Stimulated activated CD8-positive, alpha-beta memory T cell treated with anti-CD3 and anti-CD28 coated beads, Interleukin-12 subunit alpha, Interleukin-12 subunit beta, amount 100 ng/mL, for 4 hours (primary cell): Measurements from ENCODE around the gene RAB22A.

ENCODE experiments used
- DNase-seq: peaks from one replicate; pipeline ENCODE4 v3.0.0-alpha.2; 2020; ENCODE audit warnings: low read depth

The RAB22A gene

DNA sequence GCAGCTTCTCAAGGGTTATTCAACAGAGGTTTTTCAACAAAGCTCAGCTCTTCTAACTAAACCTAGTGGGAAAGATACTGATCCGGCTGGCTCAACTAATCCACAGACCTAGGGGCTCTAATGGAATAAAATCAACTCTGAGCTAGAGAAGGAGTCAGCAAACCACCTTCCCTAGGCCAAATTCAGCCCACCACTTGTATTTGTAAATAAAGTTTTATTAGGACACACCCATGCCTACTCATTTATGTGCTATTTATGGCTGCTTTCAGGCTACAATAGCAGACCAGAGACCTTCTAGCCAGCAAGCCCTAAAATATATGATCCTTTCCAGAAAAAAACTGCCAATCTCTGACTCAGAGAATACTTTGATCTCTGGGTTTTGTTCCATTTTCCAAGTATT, 6.0 kb upstream of the RAB22A start:
- no peak for DNase-seq

GRCh38 chr20:58305061-58305460, 4.5 kb upstream of the RAB22A start:
- no peak for DNase-seq

GRCh38 chr20:58306421-58307261, 2.9 kb upstream of the RAB22A start:
- peak; percentile 59 for DNase-seq

DNA sequence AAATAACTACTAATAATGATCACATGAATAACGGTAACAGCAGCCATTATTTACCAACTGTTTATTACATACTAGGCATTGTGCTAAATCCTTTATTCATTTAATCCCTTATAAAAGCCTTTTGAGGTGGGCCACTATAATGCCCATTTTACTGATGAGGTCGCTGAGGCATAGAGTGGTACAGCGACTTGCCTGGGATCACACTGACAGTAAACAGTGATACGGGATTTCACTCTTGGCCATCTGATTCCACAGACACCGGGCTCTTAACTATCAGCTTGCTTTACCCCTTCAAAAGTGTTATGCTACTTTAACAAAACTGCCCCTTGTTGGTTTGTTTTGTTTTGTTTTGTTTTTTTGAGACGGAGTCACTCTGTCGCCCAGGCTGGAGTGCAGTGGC, 2.2 kb upstream of the RAB22A start:
- no peak for DNase-seq

DNA sequence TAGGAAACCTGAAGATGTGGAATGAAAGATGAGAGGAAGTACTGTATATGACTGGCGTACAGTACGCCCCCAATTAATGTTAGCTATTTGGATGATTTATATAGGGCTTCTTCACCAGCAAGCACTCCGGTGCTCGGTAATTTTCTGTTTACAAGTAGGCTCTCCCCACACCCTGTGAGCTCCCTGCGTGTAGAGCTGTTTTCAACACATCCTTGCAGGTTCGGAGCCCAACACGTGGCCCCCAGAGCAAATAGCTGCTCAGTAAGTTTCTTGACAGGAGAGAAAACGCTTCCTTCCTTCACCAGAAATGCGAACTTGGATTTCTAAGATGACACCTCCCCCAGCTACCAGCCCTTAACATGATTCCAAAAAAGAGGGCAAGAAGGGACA, 1.2 kb upstream of the RAB22A start:
- DNase-seq, result no peak

GRCh38 chr20:58308680-58309527, 611 bp upstream of the RAB22A start:
- DNase-seq, result peak; percentile 48

- no peak for DNase-seq
These were observed 822 bp downstream of the RAB22A start for GRCh38 chr20:58310291-58310782.

DNA sequence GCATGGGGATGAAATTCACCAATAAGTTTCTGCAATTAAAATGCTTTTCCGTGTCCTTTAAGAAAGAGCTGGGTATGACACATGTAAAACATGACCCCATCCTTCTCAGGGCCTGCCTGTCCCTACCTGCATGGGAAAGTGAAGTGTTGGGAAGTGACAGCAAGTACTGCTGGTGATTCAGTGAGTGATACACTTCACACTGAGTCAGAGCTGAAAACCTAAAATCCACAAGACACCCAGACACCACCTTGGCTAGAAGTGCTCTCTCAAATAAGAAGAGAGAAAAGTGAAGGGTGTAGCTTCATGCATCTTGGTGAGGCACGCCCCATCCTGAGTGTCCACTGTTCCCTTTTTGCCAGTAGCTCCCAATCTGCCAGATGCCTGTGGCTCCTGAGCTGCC, 3.3 kb downstream of the RAB22A start:
- no peak for DNase-seq

- no peak for DNase-seq
These were observed 3.9 kb downstream of the RAB22A start for GRCh38 chr20:58313396-58313795.

- DNase-seq, result no peak
These were observed 11.7 kb downstream of the RAB22A start for GRCh38 chr20:58321205-58321604.

DNA sequence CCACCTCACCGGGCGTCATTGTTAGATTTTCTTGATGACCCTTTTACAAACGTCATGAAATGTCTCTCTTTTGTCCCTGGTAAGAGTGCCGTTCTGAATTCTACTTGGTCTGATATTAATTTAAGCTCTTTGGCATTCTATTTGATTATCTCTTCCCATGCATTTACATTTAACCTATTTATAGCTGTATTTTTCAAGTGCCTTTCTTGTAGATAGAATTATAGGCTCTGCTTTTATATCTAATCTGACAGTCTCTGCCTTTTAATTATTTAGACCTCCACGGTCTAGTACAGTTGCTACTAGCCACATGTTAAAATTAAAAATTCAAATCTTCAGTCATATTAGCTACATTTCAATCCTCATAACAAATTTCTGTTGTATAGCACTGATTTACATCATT, 12.6 kb downstream of the RAB22A start:
- no peak for DNase-seq

DNA sequence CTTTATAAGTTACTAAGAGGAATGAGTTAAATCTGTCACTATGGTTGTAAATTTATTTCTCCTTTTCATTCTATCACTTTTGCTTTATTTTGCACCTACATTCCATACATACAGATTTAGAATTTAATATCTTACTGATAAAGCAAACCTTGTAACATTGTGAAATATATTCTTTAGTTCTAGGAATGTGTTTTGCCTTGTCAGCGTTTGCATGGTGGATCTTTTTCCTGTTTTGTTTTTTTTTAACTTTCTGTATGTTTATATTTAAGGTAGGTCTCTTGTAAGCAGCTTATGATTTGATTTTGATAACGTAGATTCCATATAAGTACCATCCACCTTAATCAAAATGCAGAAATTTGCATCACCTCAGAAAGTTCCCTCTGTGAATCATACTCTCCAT, 16.4 kb downstream of the RAB22A start:
- DNase-seq, result no peak

DNA sequence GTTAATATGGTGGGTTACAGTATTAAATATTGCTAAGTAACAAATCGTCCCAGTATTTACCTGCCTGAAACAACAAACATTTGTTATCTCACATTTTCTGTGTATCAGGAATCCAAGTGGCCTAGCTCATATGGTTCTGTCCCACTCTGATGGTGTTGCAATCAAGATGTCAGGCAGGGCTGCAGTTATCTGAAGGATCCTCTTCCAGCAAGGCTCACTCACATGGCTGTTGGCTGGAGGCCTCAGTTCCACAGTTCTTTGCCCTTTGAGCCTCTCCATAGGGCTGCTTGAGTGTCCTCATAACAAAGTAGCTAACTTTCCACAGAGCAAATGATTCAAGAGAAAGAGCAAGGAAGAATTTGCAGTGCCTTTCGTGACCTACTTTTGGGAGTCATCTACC, 17.7 kb downstream of the RAB22A start:
- no peak for DNase-seq

- no peak for DNase-seq
These were observed 19.3 kb downstream of the RAB22A start for GRCh38 chr20:58328836-58329235.

GRCh38 chr20:58329711-58330110, 20.2 kb downstream of the RAB22A start:
- DNase-seq, result no peak

GRCh38 chr20:58330249-58330648, 20.7 kb downstream of the RAB22A start:
- DNase-seq, result no peak

DNA sequence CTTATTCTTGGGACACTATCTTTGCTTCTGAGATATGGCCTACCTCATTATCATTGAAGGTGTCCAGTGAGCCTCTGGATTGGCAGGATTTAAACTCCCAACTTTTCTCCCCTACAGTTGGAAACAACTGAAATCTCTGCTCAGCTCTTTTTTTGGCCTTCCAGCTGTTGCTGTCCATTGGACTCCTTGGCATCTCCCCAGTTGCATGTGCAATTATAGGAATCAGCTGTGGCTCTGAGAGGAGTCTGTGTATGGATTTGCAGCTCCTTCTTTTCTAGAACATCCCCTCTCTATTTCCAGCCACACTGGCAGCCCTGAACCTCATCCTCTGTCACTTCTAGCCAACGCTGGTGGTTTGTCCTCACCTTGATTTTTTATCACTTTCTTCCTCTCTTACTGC, 21.2 kb downstream of the RAB22A start:
- DNase-seq, result no peak

GRCh38 chr20:58331961-58332551, 22.5 kb downstream of the RAB22A start:
- no peak for DNase-seq

DNA sequence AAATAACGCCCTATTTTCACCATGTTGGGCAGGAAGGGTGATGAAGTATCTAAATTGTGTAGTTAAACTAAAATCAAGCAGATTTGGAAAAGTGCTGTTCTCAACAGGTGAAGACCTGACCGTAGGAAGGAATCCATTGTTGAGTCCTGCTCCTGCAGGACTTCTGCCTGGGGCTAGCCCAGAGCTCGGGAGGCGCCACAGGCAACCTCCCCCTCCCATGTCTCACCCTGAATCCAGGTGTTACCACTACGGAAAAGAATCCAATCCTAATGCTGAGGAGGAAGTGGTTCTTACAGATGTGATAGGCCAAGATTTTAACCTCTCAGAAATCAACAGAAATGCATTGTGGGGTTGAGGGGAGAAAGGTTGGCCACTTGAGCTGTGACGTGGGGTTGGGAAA, 30.2 kb downstream of the RAB22A start:
- DNase-seq, result no peak

GRCh38 chr20:58340151-58340550, 30.6 kb downstream of the RAB22A start:
- no peak for DNase-seq

GRCh38 chr20:58340853-58341252, 31.3 kb downstream of the RAB22A start:
- DNase-seq, result no peak

DNA sequence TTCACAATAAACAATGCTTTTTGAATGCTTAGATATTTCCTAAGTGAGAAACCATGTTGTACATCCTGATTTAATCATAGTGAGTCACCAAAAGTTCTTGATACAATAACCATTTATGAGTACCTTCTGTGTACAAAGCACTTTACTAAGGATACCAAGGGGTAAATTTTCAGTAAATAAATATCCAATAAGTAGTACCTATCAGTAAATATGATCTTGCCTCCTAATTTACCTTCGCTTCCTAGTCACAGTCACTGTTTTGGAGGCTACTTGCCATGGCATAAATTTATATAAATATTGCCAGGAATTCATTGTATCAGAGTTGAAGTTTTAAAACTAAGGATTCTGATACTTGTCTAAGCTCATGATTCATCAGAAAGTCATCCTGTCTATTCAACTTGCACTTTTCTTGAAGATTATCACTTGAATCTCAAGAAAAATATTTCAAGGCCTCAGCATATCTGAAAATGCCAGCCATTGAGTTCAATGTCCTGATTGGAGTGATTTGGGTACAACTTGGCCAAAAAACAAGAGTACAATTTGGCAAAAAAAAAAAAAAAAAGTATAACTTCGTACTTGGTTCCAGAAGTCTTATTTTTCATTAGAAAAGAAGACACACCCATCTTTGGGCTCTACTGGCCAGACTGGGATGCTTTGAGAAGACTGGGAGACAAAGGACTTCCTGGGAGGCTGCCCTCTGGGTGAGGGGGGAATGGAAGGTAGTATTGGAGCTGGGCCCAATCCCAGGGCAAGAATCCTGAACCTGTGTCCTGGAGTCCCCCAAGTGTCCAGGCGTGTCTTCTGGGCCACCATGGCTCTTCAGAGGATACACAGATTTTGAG, 32.8 kb downstream of the RAB22A start:
- no peak for DNase-seq
